AG10803 (cell line): Measurements from ENCODE around the gene ERN1.

Experiments
- DNase-seq: peaks from one replicate; pipeline ENCODE4 v3.0.0; 2010; ENCODE audit warnings: low read depth
- H3K4me3 ChIP-seq: 2 replicates; pipeline ENCODE4 v1.5.1; 2011; ENCODE audit warnings: mild to moderate bottlenecking, low read length, control low read depth
- TF ChIP-seq, protein P1 (sequence below): conservative IDR thresholded peaks from 2 replicates; pipeline ENCODE4 v1.5.1; 2011; ENCODE audit warnings: mild to moderate bottlenecking, low read length, control low read depth, inconsistent platforms

ERN1 gene

DNA sequence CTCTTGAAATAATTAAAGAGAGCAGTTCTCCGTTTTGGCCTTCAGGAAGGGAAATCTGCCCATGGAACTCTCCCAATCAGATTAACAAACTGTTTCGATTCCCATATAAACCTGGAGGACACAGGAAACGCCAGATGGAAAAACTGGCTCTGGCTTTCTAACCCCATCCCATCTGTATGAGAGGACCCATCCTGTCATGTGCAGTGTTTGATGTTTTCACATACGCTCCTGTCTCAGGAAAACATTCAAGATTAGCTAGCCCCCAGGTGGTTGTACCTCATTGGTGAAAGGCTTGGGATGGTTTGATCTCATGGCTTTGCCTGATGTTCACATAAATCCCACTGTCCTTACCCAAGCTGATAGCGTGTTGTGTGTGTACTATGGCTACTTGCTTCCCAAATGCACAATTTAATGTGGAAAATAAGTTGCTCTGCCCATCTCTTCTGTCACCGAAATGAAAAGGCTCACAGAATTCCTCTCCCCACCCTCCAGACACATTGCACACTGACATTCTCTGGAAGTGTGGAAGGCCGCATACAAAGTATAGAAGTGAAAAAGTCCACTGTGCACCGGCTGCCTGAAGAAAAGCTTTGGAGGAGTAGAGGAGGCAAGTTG is 18.2 kb upstream of the ERN1 start:
- DNase-seq: peak; percentile 42
- TF ChIP-seq, protein P1, sequence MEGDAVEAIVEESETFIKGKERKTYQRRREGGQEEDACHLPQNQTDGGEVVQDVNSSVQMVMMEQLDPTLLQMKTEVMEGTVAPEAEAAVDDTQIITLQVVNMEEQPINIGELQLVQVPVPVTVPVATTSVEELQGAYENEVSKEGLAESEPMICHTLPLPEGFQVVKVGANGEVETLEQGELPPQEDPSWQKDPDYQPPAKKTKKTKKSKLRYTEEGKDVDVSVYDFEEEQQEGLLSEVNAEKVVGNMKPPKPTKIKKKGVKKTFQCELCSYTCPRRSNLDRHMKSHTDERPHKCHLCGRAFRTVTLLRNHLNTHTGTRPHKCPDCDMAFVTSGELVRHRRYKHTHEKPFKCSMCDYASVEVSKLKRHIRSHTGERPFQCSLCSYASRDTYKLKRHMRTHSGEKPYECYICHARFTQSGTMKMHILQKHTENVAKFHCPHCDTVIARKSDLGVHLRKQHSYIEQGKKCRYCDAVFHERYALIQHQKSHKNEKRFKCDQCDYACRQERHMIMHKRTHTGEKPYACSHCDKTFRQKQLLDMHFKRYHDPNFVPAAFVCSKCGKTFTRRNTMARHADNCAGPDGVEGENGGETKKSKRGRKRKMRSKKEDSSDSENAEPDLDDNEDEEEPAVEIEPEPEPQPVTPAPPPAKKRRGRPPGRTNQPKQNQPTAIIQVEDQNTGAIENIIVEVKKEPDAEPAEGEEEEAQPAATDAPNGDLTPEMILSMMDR: no peak
- no peak overlapping the region for H3K4me3 ChIP-seq

DNA sequence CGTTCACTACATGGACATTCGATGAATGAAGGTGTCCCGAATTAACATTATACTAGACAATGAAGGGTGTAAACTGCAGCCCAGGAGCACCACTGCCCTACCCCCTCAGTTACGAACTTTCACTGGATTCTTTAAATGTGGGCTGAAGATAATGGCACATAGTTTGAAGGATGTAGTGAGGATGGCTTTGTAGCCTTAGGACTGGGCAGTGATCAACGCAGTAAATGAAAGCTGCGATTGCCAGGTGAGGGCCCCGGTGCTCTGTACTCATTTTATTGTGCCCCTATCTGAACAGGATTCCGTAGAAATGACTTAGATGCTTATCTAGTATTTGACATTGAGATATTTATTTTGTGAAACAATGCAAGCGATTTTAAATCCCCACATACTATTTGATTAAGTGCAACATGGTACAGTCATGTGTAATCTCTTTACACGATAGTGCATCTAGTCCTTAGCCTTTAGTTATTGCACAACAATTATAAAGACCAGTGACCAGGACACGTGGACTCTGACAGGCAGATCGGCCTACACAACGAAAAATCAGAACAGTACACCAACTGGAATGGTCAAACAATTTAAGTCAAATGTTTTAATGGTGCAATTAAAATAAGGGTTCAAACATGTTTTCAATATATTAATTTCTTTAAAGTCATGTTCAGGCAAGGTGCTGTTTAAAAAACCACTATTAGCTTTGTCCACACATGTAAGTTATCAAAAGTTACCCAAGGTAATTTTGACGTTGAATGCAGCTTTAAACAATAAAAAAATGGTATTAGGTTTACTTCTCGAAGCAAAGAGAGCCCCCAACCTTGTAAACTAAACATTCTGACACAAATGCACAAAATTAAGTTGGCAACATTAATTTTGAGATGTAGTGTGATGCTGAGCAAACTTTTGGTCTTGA is 17.4 kb upstream of the ERN1 start:
- H3K4me3 ChIP-seq: peak overlapping the region; percentile 89
- peak; percentile 36 for DNase-seq
- TF ChIP-seq, protein P1: no peak

DNA sequence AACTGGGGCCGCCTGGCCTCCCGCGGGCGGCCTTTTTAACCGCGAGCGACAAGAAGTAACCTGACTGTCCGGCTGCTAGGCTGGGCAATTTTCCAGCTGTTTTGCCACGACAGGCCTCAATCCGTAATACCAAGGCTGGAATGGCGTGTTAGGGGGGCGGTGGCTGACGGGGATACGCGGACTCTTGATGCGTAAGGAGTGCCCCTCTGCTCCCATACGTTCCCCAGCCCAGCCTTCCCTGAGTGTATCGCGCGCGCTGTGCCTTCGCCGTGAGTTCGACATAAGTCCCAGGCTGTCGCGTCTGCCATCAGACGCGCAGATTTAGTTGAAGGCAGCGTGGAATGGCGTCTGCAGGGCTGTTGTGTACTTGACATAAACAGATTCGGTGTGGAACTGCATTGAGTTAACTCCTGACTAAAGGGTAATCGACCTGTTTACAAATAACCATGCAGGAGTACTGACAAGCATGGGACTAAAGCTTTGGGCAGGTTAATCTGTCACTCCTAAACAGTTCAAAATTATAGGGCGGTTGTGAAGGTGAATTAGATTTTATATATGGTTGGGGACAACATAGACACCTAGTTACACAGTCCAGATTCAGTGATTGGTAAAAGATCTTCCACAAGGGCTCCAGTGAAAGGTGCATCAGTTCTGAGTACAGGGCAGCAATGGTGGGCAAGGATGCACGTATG is 16.6 kb upstream of the ERN1 start:
- DNase-seq: peak; percentile 74
- H3K4me3 ChIP-seq: peak overlapping the region; percentile 89
- TF ChIP-seq, protein P1: no peak

DNA sequence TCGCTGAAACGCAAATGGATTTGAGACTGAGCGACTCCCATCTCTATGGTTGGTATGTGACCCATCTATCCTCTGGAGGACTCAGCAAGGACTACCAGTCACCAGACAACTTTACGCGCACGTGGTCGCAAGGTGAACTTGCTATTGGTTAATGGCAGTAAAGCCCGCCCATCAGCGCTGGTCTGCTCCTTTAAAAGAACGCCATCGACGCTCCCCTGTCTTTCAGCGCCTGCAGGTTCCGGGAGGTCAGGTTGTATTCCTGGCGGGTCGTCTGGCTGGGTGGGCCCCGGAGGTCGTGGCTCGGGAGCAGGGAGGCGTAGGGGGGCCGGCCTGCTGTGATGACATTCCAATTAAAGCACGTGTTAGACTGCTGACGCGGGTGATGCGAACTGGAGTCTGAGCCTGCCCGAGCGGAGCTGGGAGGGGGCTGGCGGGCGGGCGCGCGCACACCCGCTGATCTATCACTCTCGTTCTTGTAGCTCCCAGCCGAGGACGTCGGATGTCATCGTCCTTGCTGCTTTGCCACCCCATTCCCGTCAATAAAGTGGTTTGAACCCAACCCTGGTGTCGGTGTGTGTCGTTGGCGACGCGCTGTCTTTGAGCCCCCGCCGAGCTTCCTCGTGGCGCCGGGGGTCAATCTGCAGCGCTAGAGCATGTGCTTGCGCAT is 15.9 kb upstream of the ERN1 start:
- H3K4me3 ChIP-seq: peak overlapping the region; percentile 89
- TF ChIP-seq, protein P1: no peak; the same call in 1 of the 2 replicates
- DNase-seq: peak; percentile 100

DNA sequence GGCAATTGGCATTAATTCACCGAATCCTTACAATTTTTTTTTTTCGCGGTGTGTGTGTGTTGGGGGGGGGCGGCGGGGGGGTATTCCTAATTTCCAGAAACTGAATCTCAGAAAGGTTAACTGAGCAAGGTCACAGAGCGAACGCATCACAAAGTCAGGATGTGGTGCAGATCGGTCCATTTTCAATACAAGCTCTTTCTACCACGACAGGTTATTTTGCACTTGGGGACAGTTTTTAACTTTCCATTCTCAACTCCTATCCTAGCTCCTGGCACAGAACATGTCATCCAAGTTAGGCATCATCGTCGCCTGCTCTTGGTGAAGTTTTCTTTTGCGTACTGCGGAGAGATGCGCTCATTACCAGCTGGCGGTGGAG is 15.4 kb upstream of the ERN1 start:
- TF ChIP-seq, protein P1: peak; percentile 18; the same call in 1 of the 2 replicates
- peak overlapping the region; percentile 89 for H3K4me3 ChIP-seq
- no peak for DNase-seq

DNA sequence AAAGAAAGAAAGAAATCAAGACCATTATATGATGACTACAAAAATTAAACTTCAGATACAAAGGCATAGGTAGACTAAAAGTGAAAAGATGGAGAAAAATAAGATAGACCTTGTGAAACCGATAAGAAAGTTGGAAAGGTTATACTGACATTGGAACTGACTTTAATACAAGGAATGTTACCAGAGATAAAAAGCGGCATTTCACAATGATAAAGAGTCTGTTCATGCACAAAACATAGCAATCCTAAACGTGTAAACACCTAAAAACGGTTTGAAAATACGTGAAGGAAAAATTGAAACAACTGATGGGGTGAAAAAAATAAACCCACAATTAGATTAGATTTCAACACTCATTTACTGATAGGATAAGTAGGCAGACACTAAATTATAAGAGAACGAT is 9.6 kb upstream of the ERN1 start:
- no peak overlapping the region for H3K4me3 ChIP-seq
- TF ChIP-seq, protein P1: no peak
- no peak for DNase-seq
